GM18505 (cell line): Measurements from ENCODE around the gene CFAP61.
"Not testable (repeated sequence)": the region's sequence is repeated elsewhere in the genome, so short reads cannot be mapped to it uniquely, and the experiment has no call there.

ENCODE experiments used
- ATAC-seq: cut with Tn5 transposase; IDR thresholded peaks from one replicate; pipeline ENCODE4 v1.9.1; 2021; ENCODE audit not compliant: unreplicated experiment
- POLR2A ChIP-seq: IDR thresholded peaks from 4 replicates; pipeline ENCODE4 v1.6.1; 2011; ENCODE audit warnings: borderline replicate concordance; ENCODE audit not compliant: insufficient read depth, insufficient read length; ENCODE audit errors: extremely low read depth

Gene CFAP61

GRCh38 chr20:20333866-20334265, 281.5 kb downstream of the CFAP61 start:
- no peak for ATAC-seq
- TF ChIP-seq POLR2A: no peak

GRCh38 chr20:20334489-20334888, 282.2 kb downstream of the CFAP61 start:
- no peak for TF ChIP-seq POLR2A
- ATAC-seq: peak; percentile 84

- no peak for ATAC-seq
- no peak for TF ChIP-seq POLR2A
Observed at GRCh38 chr20:20338133-20338730, 285.9 kb downstream of the CFAP61 start.

- ATAC-seq: no peak
- no peak for TF ChIP-seq POLR2A
Observed at GRCh38 chr20:20340443-20340842, 288.1 kb downstream of the CFAP61 start.

GRCh38 chr20:20341371-20341770, 289.0 kb downstream of the CFAP61 start:
- no peak for ATAC-seq
- TF ChIP-seq POLR2A: no peak

- TF ChIP-seq POLR2A: no peak
- no peak for ATAC-seq
Observed at GRCh38 chr20:20342066-20342465, 289.7 kb downstream of the CFAP61 start.

GRCh38 chr20:20343932-20344331, 291.6 kb downstream of the CFAP61 start:
- ATAC-seq: no peak
- TF ChIP-seq POLR2A: no peak

- no peak for TF ChIP-seq POLR2A
- ATAC-seq: no peak
Observed at GRCh38 chr20:20344476-20344875, 292.1 kb downstream of the CFAP61 start.

GRCh38 chr20:20353576-20353975, 301.2 kb downstream of the CFAP61 start:
- ATAC-seq: no peak
- TF ChIP-seq POLR2A: no peak

GRCh38 chr20:20355503-20355902, 303.2 kb downstream of the CFAP61 start:
- ATAC-seq: not testable (repeated sequence)

GRCh38 chr20:20358801-20359200, 306.5 kb downstream of the CFAP61 start:
- TF ChIP-seq POLR2A: no peak
- ATAC-seq: no peak

GRCh38 chr20:20359628-20360027, 307.3 kb downstream of the CFAP61 start:
- TF ChIP-seq POLR2A: no peak
- no peak for ATAC-seq

- peak; percentile 78 for ATAC-seq
- no peak for TF ChIP-seq POLR2A
Observed at GRCh38 chr20:20360464-20360863, 308.1 kb downstream of the CFAP61 start.

GRCh38 chr20:20362774-20363433, 310.6 kb downstream of the CFAP61 start:
- no peak for TF ChIP-seq POLR2A
- ATAC-seq: no peak

- TF ChIP-seq POLR2A: no peak
- ATAC-seq: no peak
Observed at GRCh38 chr20:20363434-20363798, 311.1 kb downstream of the CFAP61 start.

GRCh38 chr20:20363799-20364592, 311.7 kb downstream of the CFAP61 start:
- ATAC-seq: no peak
- no peak for TF ChIP-seq POLR2A
